ENCODE results near the gene GDI1.
A peak's percentile ranks its signal among the peaks of the same experiment; 100 is the strongest.
"Not testable (repeated sequence)": the region's sequence is repeated elsewhere in the genome, so short reads cannot be mapped to it uniquely, and the experiment has no call there.

Gene GDI1

GRCh38 chrX:154398668-154399526, 38.1 kb upstream of the GDI1 start:
- peak overlapping the region; percentile 87 for H3K4me3 ChIP-seq (ENCODE audit: low read depth, low read length)
- peak; percentile 65 for DNase-seq (ENCODE audit: low read depth)
- TF ChIP-seq CTCF (IDR thresholded peaks at IDR 0.05; ENCODE audit: control insufficient read depth, extremely low read depth, insufficient read depth): peak; percentile 72

- DNase-seq (ENCODE audit: low read depth): no peak
- TF ChIP-seq CTCF (IDR thresholded peaks at IDR 0.05; ENCODE audit: control insufficient read depth, extremely low read depth, insufficient read depth): no peak
- H3K4me3 ChIP-seq (ENCODE audit: low read depth, low read length): peak overlapping the region; percentile 87
Observed at GRCh38 chrX:154399527-154400368, 37.2 kb upstream of the GDI1 start.

- not testable (repeated sequence) for H3K4me3 ChIP-seq (ENCODE audit: low read depth, low read length)
Observed at GRCh38 chrX:154400369-154400817, 36.6 kb upstream of the GDI1 start.

GRCh38 chrX:154401045-154401799, 35.7 kb upstream of the GDI1 start:
- H3K4me3 ChIP-seq (ENCODE audit: low read depth, low read length): no peak overlapping the region
- DNase-seq (ENCODE audit: low read depth): no peak
- TF ChIP-seq CTCF (IDR thresholded peaks at IDR 0.05; ENCODE audit: control insufficient read depth, extremely low read depth, insufficient read depth): no peak

More at GRCh38 chrX:154400369-154400817, 36.6 kb upstream of the GDI1 start:
- DNase-seq (ENCODE audit: low read depth): not testable (repeated sequence)

GRCh38 chrX:154401918-154402621, 34.9 kb upstream of the GDI1 start:
- no peak for TF ChIP-seq CTCF (IDR thresholded peaks at IDR 0.05; ENCODE audit: control insufficient read depth, extremely low read depth, insufficient read depth)
- no peak overlapping the region for H3K4me3 ChIP-seq (ENCODE audit: low read depth, low read length)
- DNase-seq (ENCODE audit: low read depth): no peak

GRCh38 chrX:154402622-154403127, 34.3 kb upstream of the GDI1 start:
- TF ChIP-seq CTCF (IDR thresholded peaks at IDR 0.05; ENCODE audit: control insufficient read depth, extremely low read depth, insufficient read depth): no peak
- no peak for DNase-seq (ENCODE audit: low read depth)
- no peak overlapping the region for H3K4me3 ChIP-seq (ENCODE audit: low read depth, low read length)
